ENCODE data around the gene CAVIN1.
A peak's percentile ranks its signal among the peaks of the same experiment; 100 is the strongest.

The CAVIN1 gene

GRCh38 chr17:42422412-42422957 lies 571 bp downstream of the CAVIN1 start (continued):
- TF ChIP-seq ZNF2 (tag by site-specific recombination; IDR thresholded peaks at IDR 0.05) = peak; percentile 73; the same call in 1 of the 2 replicates
- TF ChIP-seq ZIC2 (tag by site-specific recombination; IDR thresholded peaks at IDR 0.05) = peak; percentile 43; the same call in 1 of the 2 replicates

GRCh38 chr17:42421507-42422338 lies 1.3 kb downstream of the CAVIN1 start:
- POLR2A ChIA-PET = interaction anchor here (0.9 to 3.3 kb wide), 15 partner anchors 10 to 404 kb away, joined by 4 to 73 read pairs (median 10); partner anchors contain the start of genes DNAJC7, PSMC3IP and STAT3
- TF ChIP-seq SP3 (tag by site-specific recombination; IDR thresholded peaks at IDR 0.05) (peak; percentile 75), GLIS2 (tag by site-specific recombination; IDR thresholded peaks at IDR 0.05) (peak; percentile 63), ZBTB20 (tag by site-specific recombination; IDR thresholded peaks at IDR 0.05) (peak; percentile 73), ZNF398 (tag by site-specific recombination; IDR thresholded peaks at IDR 0.05) (peak; percentile 74), ZBTB26 (tag by site-specific recombination; optimal IDR thresholded peaks at IDR 0.05) (peak; percentile 58), YY2 (tag by site-specific recombination; IDR thresholded peaks at IDR 0.05) (no peak), ZFHX2 (tag by site-specific recombination; conservative IDR thresholded peaks at IDR 0.05) (peak; percentile 99), ZBTB10 (tag by site-specific recombination; IDR thresholded peaks at IDR 0.05) (peak; percentile 85), ZNF324 (tag by site-specific recombination; IDR thresholded peaks at IDR 0.05) (no peak), ZNF335 (tag by site-specific recombination; conservative IDR thresholded peaks at IDR 0.05) (peak; percentile 93), ZNF292 (tag by site-specific recombination; IDR thresholded peaks at IDR 0.05; ENCODE audit: borderline replicate concordance, low read depth) (no peak), PRDM10 (tag by site-specific recombination; IDR thresholded peaks at IDR 0.05) (peak; percentile 36), ZNF248 (tag by site-specific recombination; IDR thresholded peaks at IDR 0.05) (no peak), SP7 (tag by site-specific recombination; IDR thresholded peaks at IDR 0.05) (peak; percentile 50; the same call in 1 of the 2 replicates), ZNF548 (tag by site-specific recombination; IDR thresholded peaks at IDR 0.05) (no peak), ZBTB48 (tag by site-specific recombination; IDR thresholded peaks at IDR 0.05) (0 out of 2 replicates have a peak, but pooled peaks have one; percentile 21), ZNF449 (tag by site-specific recombination; IDR thresholded peaks at IDR 0.05) (no peak), ZNF530 (tag by site-specific recombination; IDR thresholded peaks at IDR 0.05; ENCODE audit: low read depth) (no peak), ZBTB8A (tag by site-specific recombination; IDR thresholded peaks at IDR 0.05) (peak; percentile 60), ZNF223 (tag by site-specific recombination; IDR thresholded peaks at IDR 0.05) (no peak), KLF8 (tag by site-specific recombination; IDR thresholded peaks at IDR 0.05) (peak; percentile 58), ZXDB (tag by site-specific recombination; IDR thresholded peaks at IDR 0.05) (no peak)

More at GRCh38 chr17:42421507-42422338, 1.3 kb downstream of the CAVIN1 start:
- peak overlapping the region; percentile 12; the same call in 1 of the 2 replicates for H3K27ac ChIP-seq (ENCODE audit: extremely low read depth, low read depth, low read length)
- no peaks in the 10 kb centered on the region; a peak in 1 of 3 replicates for H3K36me3 ChIP-seq (ENCODE audit: control insufficient read depth in 2 of 2, insufficient read depth in 1 of 2, low read length in 2 of 2)
- H3K9me3 ChIP-seq (ENCODE audit: control insufficient read depth, insufficient read depth, low read depth, low read length) = no peaks in the 10 kb centered on the region
- peak overlapping the region; percentile 79 for H3K4me3 ChIP-seq (ENCODE audit: low read depth, low read length)
- CTCF ChIA-PET = interaction anchor here (0.6 to 7.0 kb wide), 5 partner anchors 16 to 1639 kb away, joined by 3 to 33 read pairs (median 3); no protein-coding TSS in a partner anchor
- peaks cover 2% of the 10 kb centered on the region for H3K4me1 ChIP-seq (ENCODE audit: control insufficient read depth, insufficient read depth, low read length)

All from HEK293 (cell line).